HEK293 (cell line): ENCODE results near the gene COL5A1.

Experiments
- CTCF ChIA-PET: fragments of 350-600 bp; formaldehyde crosslinking; extraction: SDS; loops from one replicate; lab custom pipeline; 2021; ENCODE audit warnings: antibody characterized with exemption; lab: Yijun Ruan, JAX
- POLR2A ChIA-PET: fragments of 300-600 bp; formaldehyde crosslinking; extraction: SDS; loops from one replicate; lab custom pipeline; 2020; ENCODE audit warnings: antibody characterized with exemption, inconsistent platforms; lab: Yijun Ruan, JAX
- H3K27ac ChIP-seq: fragments of 200-500 bp; sonication (Bioruptor generic); 2 replicates; pipeline ENCODE4 v1.5.1; 2014; ENCODE audit warnings: low read depth, low read length, control low read depth, inconsistent platforms; ENCODE audit errors: extremely low read depth
- H3K36me3 ChIP-seq, 2 experiments: fragments of 200-500 bp in 1 of 2; sonication (Bioruptor generic) in 1 of 2; 1 replicate in 1 of 2; 2 replicates in 1 of 2; pipeline ENCODE4 v1.5.1; 2014 to 2017; ENCODE audit warnings: inconsistent platforms in 2 of 2, low read length in 2 of 2; ENCODE audit not compliant: control insufficient read depth in 2 of 2, insufficient read depth in 1 of 2
- H3K4me1 ChIP-seq: fragments of 200-500 bp; sonication (Bioruptor generic); 2 replicates; pipeline ENCODE4 v1.5.1; 2014; ENCODE audit warnings: mild to moderate bottlenecking, low read length, inconsistent platforms; ENCODE audit not compliant: control insufficient read depth, insufficient read depth
- H3K4me3 ChIP-seq: 2 replicates; pipeline ENCODE4 v1.5.1; 2011; ENCODE audit warnings: low read depth, mild to moderate bottlenecking, control low read depth, low read length, moderate library complexity
- H3K9me3 ChIP-seq: fragments of 200-500 bp; sonication (Bioruptor generic); 2 replicates; pipeline ENCODE4 v1.5.1; 2014; ENCODE audit warnings: low read depth, low read length, inconsistent platforms; ENCODE audit not compliant: control insufficient read depth, insufficient read depth
- BCL11A ChIP-seq: fragments of 450-650 bp; formaldehyde crosslinking; IDR thresholded peaks from 2 replicates; pipeline ENCODE4 v1.5.1; 2016; ENCODE audit warnings: low read depth, missing biosample characterization, missing genetic modification characterization
- BCL11B ChIP-seq: fragments of 450-650 bp; formaldehyde crosslinking; IDR thresholded peaks from 2 replicates; pipeline ENCODE4 v1.5.1; 2016; ENCODE audit warnings: low read depth, missing biosample characterization, missing genetic modification characterization
- EGR2 ChIP-seq: fragments of 450-650 bp; formaldehyde crosslinking; IDR thresholded peaks from 2 replicates; pipeline ENCODE4 v1.5.1; 2016; ENCODE audit warnings: low read depth, missing biosample characterization, missing genetic modification characterization
- HOXA7 ChIP-seq: sonication (generic); formaldehyde crosslinking; IDR thresholded peaks from 2 replicates; pipeline ENCODE4 v1.8.1; 2022; ENCODE audit warnings: missing genetic modification reagents, borderline replicate concordance
- KLF16 ChIP-seq: fragments of 450-650 bp; formaldehyde crosslinking; IDR thresholded peaks from 2 replicates; pipeline ENCODE4 v1.5.1; 2017; ENCODE audit warnings: missing biosample characterization, missing genetic modification characterization
- SCRT1 ChIP-seq: fragments of 450-650 bp; formaldehyde crosslinking; IDR thresholded peaks from 2 replicates; pipeline ENCODE4 v1.5.1; 2016; ENCODE audit warnings: missing biosample characterization, missing genetic modification characterization, borderline replicate concordance
- ZBTB8A ChIP-seq: fragments of 450-650 bp; formaldehyde crosslinking; IDR thresholded peaks from 2 replicates; pipeline ENCODE4 v1.5.1; 2016; ENCODE audit warnings: missing biosample characterization, missing genetic modification characterization
- ZEB2 ChIP-seq: fragments of 450-650 bp; formaldehyde crosslinking; IDR thresholded peaks from 2 replicates; pipeline ENCODE4 v1.5.1; 2016; ENCODE audit warnings: missing biosample characterization, missing genetic modification characterization
- ZFHX2 ChIP-seq: fragments of 450-650 bp; formaldehyde crosslinking; conservative IDR thresholded peaks from 2 replicates; pipeline ENCODE4 v1.5.1; 2016; ENCODE audit warnings: missing biosample characterization, missing genetic modification characterization
- ZIC2 ChIP-seq: fragments of 450-650 bp; formaldehyde crosslinking; IDR thresholded peaks from 2 replicates; pipeline ENCODE4 v1.5.1; 2016; ENCODE audit warnings: missing biosample characterization, missing genetic modification characterization
- ZNF10 ChIP-seq: fragments of 450-650 bp; formaldehyde crosslinking; IDR thresholded peaks from 2 replicates; pipeline ENCODE4 v1.5.1; 2017; ENCODE audit warnings: missing biosample characterization, missing genetic modification characterization
- ZNF114 ChIP-seq: fragments of 450-650 bp; formaldehyde crosslinking; IDR thresholded peaks from 2 replicates; pipeline ENCODE4 v1.5.0; 2017; ENCODE audit warnings: missing biosample characterization, missing genetic modification characterization
- ZNF132 ChIP-seq: fragments of 450-650 bp; formaldehyde crosslinking; IDR thresholded peaks from 2 replicates; pipeline ENCODE4 v1.5.1; 2017; ENCODE audit warnings: missing biosample characterization, missing genetic modification characterization, borderline replicate concordance
- ZNF157 ChIP-seq: fragments of 450-650 bp; formaldehyde crosslinking; IDR thresholded peaks from 2 replicates; pipeline ENCODE4 v1.5.1; 2016; ENCODE audit warnings: missing biosample characterization, missing genetic modification characterization
- ZNF302 ChIP-seq: fragments of 450-650 bp; formaldehyde crosslinking; IDR thresholded peaks from 2 replicates; pipeline ENCODE4 v1.5.1; 2016; ENCODE audit warnings: missing biosample characterization, missing genetic modification characterization, low read depth
- ZNF311 ChIP-seq: fragments of 450-650 bp; formaldehyde crosslinking; IDR thresholded peaks from 2 replicates; pipeline ENCODE4 v1.5.1; 2017; ENCODE audit warnings: missing biosample characterization, missing genetic modification characterization, borderline replicate concordance
- ZNF426 ChIP-seq: fragments of 450-650 bp; formaldehyde crosslinking; IDR thresholded peaks from 2 replicates; pipeline ENCODE4 v1.5.1; 2017; ENCODE audit warnings: missing biosample characterization, missing genetic modification characterization, mild to moderate bottlenecking, inconsistent platforms, moderate library complexity
- ZNF514 ChIP-seq: fragments of 450-650 bp; formaldehyde crosslinking; IDR thresholded peaks from 2 replicates; pipeline ENCODE4 v1.5.1; 2016; ENCODE audit warnings: missing biosample characterization, missing genetic modification characterization
- ZNF610 ChIP-seq: fragments of 450-650 bp; formaldehyde crosslinking; IDR thresholded peaks from 2 replicates; pipeline ENCODE4 v1.5.1; 2016; ENCODE audit warnings: missing biosample characterization, missing genetic modification characterization, borderline replicate concordance
- ZNF658 ChIP-seq: fragments of 450-650 bp; formaldehyde crosslinking; IDR thresholded peaks from 2 replicates; pipeline ENCODE4; 2016; ENCODE audit warnings: missing biosample characterization, missing genetic modification characterization
- ZNF701 ChIP-seq: fragments of 450-650 bp; formaldehyde crosslinking; IDR thresholded peaks from 2 replicates; pipeline ENCODE4 v1.5.1; 2016; ENCODE audit warnings: missing biosample characterization, missing genetic modification characterization
- ZNF792 ChIP-seq: fragments of 450-650 bp; formaldehyde crosslinking; IDR thresholded peaks from 2 replicates; pipeline ENCODE4 v1.5.1; 2016; ENCODE audit warnings: missing biosample characterization, missing genetic modification characterization
- TF ChIP-seq, protein P1 (sequence below): fragments of 450-650 bp; formaldehyde crosslinking; IDR thresholded peaks from 2 replicates; pipeline ENCODE4 v1.5.1; 2016; ENCODE audit warnings: missing biosample characterization, missing genetic modification characterization
- TF ChIP-seq, protein P2 (sequence below): fragments of 450-650 bp; formaldehyde crosslinking; IDR thresholded peaks from 2 replicates; pipeline ENCODE4 v1.5.1; 2016; ENCODE audit warnings: missing biosample characterization, missing genetic modification characterization
- TF ChIP-seq, protein P3 (sequence below): fragments of 450-650 bp; formaldehyde crosslinking; IDR thresholded peaks from 2 replicates; pipeline ENCODE4 v1.5.1; 2017; ENCODE audit warnings: missing biosample characterization, missing genetic modification characterization

COL5A1 gene

DNA sequence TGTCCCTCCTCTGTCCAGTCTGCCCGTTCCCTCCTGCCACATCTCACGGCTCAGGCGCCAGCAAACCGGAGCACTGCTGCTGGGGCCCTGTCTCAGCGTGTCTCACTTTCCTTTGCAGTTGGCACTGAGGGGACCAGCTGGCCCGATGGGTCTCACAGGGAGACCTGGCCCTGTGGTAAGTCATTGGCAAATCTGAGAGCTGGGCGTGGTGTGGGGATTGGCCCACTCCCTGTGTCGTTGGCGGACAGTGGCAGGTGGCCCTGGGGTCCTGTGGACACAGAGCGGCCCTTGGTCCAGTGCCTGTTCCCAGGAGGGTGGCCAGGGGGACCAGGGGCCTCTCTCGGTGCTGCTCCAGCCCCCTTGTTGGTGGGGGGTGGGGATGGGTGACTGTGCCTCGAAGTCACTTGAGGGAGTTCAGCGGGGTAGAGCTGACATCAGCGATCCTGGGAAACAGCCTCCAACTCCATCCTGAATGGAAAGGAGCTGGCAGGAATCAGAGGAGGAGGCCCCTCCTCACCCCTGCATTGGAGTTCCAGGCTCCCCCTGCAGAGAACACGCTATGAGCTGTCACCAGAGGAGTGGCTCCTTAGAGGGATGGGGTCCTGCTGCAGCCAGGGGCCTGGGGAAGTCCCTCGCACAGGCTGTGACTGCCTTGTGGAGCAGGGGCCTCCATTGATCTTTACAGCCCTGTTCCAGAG is 111.0 kb downstream of the COL5A1 start:
- POLR2A ChIA-PET, result no interaction called here
- TF ChIP-seq ZIC2 (tag by site-specific recombination) (peak; percentile 59), ZEB2 (tag by site-specific recombination) (no peak), HOXA7 (no peak)
- no peaks in the 10 kb centered on the region for H3K4me1 ChIP-seq
- H3K9me3 ChIP-seq, result no peaks in the 10 kb centered on the region
- CTCF ChIA-PET, result interaction anchor here (0.9 to 1.3 kb wide), 4 partner anchors 13 to 53 kb away, joined by 3 to 5 read pairs (median 4); no protein-coding TSS in a partner anchor
- H3K36me3 ChIP-seq, result peaks cover 0 to 7% of the 10 kb centered on the region in 2 experiments; a peak in 1 of 3 replicates
- no peak overlapping the region for H3K27ac ChIP-seq
- no peak overlapping the region for H3K4me3 ChIP-seq

DNA sequence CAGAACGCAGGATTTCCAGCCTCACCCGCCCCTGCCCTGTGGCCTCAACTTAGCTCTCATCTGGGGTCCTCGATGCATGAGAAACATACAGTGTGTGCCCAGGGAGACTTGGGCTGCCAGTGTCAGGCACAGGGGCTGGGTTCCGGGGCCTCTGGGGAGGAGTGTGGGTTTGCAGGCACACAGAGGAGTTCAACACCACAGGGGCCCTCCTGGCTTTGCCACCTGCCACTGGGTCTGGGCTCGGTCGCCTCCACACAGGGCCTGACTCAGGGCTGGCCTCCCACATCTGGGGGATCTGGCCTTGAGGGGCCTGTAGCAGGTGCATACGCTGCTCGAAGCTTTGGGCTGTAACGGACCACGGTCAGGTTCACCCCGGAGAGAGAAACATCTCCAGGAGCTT is 111.6 kb downstream of the COL5A1 start:
- Histone ChIP-seq H3K4me3 (no peak overlapping the region), H3K36me3 (peaks cover 0 to 2% of the 10 kb centered on the region in 2 experiments; a peak in 1 of 3 replicates), H3K27ac (no peak overlapping the region), H3K9me3 (no peaks in the 10 kb centered on the region), H3K4me1 (no peaks in the 10 kb centered on the region)
- TF ChIP-seq ZNF114 (tag by site-specific recombination) (no peak), ZNF792 (tag by site-specific recombination) (no peak), ZNF302 (tag by site-specific recombination) (no peak)
- TF ChIP-seq, protein P1, sequence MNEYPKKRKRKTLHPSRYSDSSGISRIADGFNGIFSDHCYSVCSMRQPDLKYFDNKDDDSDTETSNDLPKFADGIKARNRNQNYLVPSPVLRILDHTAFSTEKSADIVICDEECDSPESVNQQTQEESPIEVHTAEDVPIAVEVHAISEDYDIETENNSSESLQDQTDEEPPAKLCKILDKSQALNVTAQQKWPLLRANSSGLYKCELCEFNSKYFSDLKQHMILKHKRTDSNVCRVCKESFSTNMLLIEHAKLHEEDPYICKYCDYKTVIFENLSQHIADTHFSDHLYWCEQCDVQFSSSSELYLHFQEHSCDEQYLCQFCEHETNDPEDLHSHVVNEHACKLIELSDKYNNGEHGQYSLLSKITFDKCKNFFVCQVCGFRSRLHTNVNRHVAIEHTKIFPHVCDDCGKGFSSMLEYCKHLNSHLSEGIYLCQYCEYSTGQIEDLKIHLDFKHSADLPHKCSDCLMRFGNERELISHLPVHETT (tag by site-specific recombination), result no peak
- TF ChIP-seq, protein P2, sequence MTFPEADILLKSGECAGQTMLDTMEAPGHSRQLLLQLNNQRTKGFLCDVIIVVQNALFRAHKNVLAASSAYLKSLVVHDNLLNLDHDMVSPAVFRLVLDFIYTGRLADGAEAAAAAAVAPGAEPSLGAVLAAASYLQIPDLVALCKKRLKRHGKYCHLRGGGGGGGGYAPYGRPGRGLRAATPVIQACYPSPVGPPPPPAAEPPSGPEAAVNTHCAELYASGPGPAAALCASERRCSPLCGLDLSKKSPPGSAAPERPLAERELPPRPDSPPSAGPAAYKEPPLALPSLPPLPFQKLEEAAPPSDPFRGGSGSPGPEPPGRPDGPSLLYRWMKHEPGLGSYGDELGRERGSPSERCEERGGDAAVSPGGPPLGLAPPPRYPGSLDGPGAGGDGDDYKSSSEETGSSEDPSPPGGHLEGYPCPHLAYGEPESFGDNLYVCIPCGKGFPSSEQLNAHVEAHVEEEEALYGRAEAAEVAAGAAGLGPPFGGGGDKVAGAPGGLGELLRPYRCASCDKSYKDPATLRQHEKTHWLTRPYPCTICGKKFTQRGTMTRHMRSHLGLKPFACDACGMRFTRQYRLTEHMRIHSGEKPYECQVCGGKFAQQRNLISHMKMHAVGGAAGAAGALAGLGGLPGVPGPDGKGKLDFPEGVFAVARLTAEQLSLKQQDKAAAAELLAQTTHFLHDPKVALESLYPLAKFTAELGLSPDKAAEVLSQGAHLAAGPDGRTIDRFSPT (tag by site-specific recombination), result no peak
- ChIA-PET CTCF (interaction anchor here (0.9 to 1.2 kb wide), 2 partner anchors 14 to 26 kb away, joined by 3 to 5 read pairs; no protein-coding TSS in a partner anchor), POLR2A (no interaction called here)

DNA sequence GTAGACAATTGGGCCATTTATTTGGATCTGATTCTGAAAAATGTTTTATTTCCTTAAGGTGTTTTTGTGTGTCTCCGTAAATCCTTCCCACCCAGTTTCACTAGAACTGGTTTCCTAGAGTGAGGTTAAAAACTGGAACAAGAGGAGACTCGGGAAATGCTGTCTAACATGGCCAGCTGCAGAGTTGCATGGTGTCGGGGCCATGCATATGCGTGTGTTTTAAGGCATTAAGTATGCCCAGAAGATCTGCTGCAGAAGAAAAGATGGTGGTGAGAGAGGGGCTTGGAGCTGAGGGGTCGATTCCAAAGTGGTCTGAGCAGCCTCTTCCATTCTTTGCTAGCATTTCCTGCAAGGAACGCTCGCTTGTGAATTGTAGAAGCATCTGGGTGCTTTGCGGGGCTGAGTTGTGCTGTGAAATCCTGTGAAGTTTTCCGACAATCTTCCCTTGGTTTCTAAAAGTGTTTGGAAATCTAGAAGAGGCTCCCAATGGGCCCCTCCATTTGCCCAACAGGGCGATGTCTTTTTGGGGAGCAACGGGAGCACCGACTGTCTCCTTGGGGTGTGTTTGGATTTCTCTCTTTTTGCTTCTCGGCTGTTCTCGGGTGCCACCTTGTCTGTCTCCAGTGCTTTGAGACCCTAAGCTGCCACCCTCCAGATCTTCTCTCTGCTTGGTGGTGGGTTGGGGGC is 113.8 kb downstream of the COL5A1 start:
- Histone ChIP-seq H3K4me3 (no peak overlapping the region), H3K4me1 (no peaks in the 10 kb centered on the region), H3K36me3 (no peaks in the 10 kb centered on the region; a peak in 1 of 3 replicates), H3K9me3 (no peaks in the 10 kb centered on the region), H3K27ac (no peak overlapping the region)
- POLR2A ChIA-PET, result no interaction called here
- CTCF ChIA-PET, result interaction anchor here (0.5 to 0.7 kb wide), 2 partner anchors 306 to 313 kb away, joined by 3 read pairs; no protein-coding TSS in a partner anchor
- no peak for TF ChIP-seq ZNF610 (tag by site-specific recombination)
- no peak for TF ChIP-seq ZNF426 (tag by site-specific recombination)
- TF ChIP-seq KLF16 (tag by site-specific recombination), result no peak
- TF ChIP-seq BCL11A (tag by site-specific recombination), result no peak
- no peak for TF ChIP-seq ZNF658 (tag by site-specific recombination)
- no peak for TF ChIP-seq ZBTB8A (tag by site-specific recombination)
- TF ChIP-seq ZNF132 (tag by site-specific recombination), result no peak
- no peak for TF ChIP-seq ZNF514 (tag by site-specific recombination)
- no peak for TF ChIP-seq SCRT1 (tag by site-specific recombination)
- TF ChIP-seq ZNF701 (tag by site-specific recombination), result no peak
- no peak for TF ChIP-seq EGR2 (tag by site-specific recombination)
- no peak for TF ChIP-seq ZIC2 (tag by site-specific recombination)
- TF ChIP-seq ZNF311 (tag by site-specific recombination), result no peak
- TF ChIP-seq BCL11B (tag by site-specific recombination), result no peak
- no peak for TF ChIP-seq ZFHX2 (tag by site-specific recombination)
- TF ChIP-seq, protein P3, sequence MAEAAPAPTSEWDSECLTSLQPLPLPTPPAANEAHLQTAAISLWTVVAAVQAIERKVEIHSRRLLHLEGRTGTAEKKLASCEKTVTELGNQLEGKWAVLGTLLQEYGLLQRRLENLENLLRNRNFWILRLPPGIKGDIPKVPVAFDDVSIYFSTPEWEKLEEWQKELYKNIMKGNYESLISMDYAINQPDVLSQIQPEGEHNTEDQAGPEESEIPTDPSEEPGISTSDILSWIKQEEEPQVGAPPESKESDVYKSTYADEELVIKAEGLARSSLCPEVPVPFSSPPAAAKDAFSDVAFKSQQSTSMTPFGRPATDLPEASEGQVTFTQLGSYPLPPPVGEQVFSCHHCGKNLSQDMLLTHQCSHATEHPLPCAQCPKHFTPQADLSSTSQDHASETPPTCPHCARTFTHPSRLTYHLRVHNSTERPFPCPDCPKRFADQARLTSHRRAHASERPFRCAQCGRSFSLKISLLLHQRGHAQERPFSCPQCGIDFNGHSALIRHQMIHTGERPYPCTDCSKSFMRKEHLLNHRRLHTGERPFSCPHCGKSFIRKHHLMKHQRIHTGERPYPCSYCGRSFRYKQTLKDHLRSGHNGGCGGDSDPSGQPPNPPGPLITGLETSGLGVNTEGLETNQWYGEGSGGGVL (tag by site-specific recombination), result no peak
- no peak for TF ChIP-seq ZNF157 (tag by site-specific recombination)
- TF ChIP-seq ZNF10 (tag by site-specific recombination), result no peak
